Fibroblast of the conjunctiva (primary cell): ENCODE results near the gene UNK.
"Not testable (repeated sequence)": the region's sequence is repeated elsewhere in the genome, so short reads cannot be mapped to it uniquely, and the experiment has no call there.

Source experiments
- DNase-seq: peaks from one replicate; pipeline ENCODE4 v3.0.0-alpha.2; 2010; ENCODE audit warnings: low read depth

The UNK gene

DNA sequence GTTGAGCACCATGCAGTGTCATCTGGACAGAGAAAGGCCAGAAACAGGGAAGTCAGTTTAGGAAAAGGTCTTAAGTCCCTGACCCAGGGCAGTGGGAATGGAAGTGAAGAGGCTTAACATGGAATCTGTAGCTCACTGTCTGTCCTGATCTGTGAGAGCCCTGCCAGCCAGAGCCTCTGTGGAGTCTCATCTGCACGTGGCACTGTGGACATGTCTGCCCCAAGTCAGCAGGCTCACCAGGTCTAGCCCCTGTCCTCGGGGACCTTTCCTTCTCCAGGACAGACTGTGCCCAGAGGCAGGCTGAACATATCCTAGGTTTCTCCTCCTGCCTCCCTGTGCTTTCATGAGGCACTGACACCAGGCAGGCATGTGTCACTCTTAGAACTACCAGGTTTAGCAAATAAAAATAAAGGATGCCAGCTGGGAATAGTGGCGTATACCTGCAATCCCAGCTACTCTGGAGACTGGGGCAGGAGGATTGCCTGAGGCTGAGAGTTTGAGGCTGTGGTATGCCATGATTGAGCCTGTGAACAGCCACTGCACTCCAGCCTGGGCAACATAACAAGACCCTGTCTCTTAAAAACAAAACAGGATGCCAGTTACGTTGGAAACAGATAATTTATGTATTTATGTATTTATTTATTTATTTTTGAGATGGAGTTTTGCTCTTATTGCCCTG is 22.4 kb downstream of the UNK start:
- DNase-seq: no peak

DNA sequence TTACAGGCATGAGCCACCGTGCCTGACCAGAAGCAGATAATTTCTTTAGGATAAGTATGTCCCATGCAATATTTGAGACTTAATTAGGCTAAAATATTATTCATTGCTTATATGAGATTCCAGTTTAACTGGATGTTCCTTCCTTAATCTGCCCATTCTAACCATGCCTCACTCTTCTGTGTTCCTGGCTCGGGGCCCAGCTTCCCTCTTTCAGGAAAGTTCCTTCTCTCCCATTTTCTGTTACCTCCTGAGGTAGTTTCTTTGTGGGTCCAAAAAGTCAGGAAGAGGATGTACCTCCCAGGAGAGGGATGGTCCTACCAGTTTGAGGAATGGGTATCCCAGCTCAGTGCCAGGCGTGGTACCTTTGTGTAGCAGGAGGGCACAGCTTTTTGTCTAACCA is 23.3 kb downstream of the UNK start:
- DNase-seq: no peak

DNA sequence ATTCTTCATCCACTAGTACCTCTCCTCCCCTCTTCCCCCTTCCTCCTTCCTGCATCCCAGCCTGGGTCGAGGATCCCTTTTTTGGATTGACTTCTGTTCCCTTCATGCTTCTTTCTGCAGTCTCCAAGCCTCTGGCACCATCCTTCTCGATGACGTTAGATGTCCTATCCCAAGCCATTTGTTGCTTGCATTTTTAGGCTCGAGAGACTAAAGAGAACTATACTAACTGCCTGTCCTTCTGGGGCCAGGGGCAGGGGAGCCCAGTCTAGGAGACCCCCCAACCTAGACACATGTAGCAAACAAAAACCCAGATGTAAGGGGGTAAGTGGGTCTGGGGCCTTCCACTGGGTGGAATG is 23.9 kb downstream of the UNK start:
- no peak for DNase-seq

DNA sequence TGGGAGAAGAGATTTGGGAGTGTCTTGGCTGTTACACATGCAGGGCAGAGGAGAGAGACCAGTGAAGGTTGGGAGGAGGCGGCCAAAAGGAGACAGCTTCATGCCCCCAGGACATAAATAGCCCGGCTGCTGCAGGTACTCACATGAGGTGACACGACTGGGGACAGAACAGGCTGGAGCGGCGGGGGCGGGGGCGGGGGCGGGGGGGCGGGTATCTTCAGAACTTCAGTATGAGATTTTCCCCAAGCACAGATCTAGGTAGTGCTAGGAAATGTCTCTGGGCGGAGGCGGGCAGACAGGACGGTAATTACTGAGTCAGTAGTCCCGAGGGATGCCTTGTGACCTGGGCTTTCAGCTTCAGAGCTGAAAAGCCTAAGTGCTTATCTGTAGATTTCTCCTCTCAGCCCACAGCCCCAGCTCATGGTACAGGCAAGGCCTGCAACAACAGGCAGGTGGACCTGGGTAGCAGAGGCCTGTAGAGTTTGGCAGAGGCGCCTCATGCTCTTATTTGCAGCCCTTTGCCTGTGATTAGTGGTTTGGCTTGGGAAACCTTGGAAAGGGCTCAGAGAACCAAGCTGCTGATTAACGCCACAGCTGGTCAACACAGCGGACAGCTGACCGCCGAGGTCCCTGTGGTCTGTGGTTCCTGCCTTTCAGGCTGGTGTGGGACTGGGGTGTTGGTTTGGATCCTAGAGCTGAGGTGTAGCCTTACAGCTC is 24.5 kb downstream of the UNK start:
- no peak for DNase-seq

DNA sequence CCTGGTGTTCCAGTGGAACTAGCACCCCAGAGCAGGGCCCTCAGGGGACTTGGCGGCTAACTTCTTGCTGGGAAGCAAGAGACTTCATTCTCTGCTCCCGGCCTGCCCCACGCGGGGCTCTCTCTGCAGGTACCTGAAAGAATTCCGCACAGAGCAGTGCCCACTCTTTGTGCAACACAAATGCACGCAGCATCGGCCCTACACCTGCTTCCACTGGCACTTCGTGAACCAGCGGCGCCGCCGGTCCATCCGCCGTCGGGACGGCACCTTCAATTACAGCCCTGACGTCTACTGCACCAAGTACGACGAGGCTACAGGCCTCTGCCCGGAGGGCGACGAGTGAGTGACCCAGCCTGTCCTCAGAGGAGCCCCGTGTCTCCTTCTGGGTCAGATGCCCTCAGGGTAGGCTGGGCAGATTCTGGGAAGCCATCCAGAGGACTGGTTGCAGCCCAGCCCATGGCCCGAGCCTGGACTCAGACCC is 25.1 kb downstream of the UNK start:
- DNase-seq: no peak

DNA sequence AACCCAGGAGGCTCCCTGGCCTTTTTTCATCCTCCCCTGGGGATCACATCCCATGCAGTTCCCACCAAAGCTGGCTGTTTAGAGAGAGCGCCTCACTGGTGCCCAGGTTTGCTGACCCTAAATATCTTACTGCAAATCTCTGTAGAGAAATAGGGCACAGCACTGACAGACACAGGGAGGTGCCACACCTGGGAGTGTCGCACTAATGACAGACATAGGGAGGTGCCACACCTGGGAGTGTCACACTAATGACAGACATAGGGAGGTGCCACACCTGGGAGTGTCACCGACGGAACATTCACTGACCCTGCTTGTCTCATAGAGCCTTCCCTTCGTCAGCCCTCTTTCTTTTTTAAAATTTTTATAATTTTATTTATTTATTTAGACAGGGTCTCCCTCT is 25.6 kb downstream of the UNK start:
- DNase-seq: no peak

DNA sequence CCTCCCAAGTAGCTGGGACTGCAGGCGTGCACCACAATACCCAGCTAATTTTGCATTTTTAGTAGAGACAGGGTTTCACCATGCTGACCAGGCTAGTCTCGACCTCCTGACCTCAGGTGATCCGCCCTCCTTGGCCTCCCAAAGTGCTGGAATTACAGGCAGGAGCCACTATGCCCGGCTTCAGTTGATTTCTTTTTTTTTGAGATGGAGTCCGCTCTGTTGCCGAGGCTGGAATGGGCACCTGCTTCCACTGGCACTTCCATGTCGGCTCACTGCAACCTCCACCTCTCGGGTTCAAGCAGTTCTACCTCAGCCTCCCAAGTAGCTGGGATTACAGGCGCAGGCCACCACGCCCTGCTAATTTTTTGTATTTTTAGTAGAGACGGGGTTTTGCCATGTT is 26.1 kb downstream of the UNK start:
- not testable (repeated sequence) for DNase-seq

DNA sequence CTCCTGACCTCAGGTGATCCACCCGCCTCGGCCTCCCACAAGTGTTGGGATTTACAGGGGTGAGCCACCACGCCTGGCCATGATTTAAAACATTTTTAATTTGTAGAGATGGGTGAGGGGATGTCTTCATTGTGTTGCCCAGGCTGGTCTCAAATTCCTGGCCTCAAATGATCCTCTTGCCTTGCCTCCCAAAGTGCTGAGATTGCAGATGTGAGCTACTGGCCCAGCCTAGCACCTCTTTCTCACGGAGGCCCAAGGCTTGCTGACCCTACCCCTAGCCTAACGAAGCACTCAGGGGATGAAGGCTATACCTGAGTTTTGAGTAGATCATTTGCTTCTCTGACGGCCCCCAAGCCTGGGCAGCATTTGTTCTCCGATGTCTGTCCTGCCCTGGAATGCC is 26.6 kb downstream of the UNK start:
- DNase-seq: no peak

DNA sequence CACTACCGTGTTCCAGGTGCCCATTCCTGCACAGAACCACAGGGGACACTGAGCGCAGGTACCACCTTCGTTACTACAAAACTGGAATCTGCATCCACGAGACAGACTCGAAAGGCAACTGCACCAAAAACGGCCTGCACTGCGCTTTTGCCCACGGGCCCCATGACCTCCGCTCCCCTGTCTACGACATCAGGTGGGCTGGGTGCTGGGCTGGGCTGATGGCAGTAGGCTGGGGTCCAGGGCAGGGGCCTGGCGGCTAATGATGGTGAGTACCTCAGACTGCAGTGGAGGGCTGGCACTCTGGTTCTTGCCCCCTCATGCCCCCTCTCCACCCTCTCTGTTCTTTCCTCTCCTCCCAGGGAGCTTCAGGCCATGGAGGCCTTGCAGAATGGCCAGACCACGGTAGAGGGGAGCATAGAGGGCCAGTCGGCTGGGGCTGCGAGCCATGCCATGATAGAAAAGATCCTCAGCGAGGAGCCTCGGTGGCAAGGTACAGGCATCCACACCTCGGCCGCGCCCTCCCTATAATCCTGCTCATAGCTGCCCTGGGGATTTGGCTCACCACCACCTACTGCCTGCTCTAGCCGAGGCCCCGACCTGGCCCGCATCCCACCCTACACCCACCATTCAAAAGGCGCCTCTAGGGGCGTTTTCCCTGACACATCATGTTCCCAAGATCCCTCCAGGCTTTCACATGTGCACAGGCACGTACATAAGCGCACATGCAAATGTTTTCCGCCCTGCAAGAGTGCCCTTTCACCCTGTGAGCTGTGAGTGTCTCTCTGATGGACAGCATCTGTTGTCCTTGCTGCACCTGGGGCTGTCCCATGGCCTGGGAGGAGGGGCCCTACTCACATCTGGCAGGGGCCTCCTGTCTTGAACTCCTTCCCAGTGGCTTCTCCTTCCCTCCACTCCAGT is 27.7 kb downstream of the UNK start:
- no peak for DNase-seq

DNA sequence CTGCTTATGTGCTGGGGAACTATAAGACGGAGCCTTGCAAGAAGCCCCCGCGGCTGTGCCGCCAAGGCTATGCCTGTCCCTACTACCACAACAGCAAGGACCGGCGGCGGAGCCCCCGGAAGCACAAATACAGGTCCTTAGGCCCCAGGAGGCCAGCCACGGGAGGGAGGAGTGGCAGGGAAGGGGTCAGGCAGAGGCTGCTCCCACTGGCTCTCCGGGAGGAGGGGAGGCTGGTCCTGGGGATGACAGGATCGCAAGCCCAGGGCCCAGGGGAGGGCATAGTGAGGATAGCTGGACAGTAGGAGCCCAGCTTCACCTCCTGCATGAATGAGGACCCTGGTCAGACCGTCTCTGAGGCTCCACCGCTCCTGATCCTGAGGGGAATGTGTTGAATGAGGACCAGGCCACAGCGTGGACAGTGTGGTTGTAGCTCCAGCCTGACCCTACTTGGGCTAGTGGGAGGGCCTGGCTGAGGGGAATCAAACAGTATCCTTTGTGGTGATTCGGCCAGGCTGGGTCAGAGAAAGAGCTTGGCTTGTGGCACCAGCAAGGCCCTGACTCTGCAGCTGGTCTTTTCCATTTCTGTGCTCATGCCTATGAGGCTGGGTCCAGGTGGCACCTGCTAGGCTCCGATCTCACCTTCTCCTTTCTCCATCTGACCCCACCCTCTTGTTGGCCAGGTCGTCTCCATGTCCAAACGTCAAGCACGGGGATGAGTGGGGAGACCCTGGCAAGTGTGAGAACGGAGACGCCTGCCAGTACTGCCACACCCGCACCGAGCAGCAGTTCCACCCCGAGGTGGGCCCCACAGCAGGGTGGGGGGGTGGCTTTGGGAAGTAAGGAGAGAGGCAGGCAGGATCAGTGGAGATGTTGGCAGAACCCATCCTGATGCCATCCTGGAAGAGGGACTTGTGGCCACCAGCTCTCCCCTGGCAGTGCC is 28.7 kb downstream of the UNK start:
- no peak for DNase-seq

DNA sequence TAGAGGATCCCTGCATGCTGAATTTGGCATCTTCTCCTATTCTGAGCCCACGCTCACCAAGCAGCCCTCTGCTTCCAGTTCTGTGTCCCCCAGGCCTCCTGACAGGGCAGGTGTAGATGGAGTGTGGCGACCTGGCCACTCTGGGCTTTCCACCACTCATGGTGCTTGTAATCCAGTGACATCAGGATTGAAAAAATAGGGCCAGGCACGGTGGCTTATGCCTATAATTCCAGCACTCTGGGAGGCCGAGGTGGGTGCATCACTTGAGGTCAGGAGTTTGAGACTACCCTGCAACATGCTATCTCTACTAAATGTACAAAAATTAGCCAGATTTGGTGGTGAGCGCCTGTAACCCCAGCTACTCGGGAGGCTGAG is 29.4 kb downstream of the UNK start:
- DNase-seq: no peak

DNA sequence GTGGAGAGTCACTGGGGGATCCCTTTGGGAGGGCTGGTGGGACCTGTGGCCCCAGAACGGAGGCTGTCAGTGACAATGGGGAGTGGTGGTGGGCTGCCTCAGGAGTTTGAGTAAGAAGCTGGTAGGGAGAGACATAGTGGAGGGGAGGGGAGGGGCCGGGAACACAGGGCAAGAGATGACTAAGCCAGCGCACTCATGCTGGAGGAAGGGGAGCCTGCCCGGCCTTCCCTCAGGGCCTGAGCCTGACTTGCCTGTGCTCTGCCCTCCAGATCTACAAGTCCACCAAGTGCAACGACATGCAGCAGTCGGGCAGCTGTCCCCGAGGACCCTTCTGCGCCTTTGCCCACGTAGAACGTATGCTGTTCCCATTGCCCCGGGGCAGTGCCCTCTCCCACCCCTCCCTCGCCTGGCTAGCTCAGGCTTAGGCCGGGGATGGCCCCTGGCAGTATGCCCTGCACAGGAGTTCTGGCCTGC is 30.3 kb downstream of the UNK start:
- DNase-seq: peak; percentile 31

DNA sequence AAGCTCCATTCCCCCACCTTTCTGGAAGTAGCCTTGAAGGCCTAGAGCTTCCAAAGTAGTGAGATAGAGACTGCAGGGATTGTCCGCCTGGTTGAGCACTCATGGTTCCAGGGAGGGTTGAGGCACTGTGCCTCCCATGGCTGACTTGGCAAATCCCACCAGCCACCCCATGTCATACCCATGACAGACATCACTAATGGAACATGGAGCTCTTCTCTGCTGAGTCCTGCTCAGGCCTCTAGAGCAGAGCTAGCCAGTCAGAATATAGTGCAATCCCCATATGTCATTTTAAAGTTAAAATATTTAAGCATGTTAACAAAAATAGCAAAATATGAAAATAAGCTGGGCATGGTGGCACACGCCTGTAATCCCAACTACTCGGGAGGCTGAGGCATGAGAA is 30.8 kb downstream of the UNK start:
- DNase-seq: no peak

DNA sequence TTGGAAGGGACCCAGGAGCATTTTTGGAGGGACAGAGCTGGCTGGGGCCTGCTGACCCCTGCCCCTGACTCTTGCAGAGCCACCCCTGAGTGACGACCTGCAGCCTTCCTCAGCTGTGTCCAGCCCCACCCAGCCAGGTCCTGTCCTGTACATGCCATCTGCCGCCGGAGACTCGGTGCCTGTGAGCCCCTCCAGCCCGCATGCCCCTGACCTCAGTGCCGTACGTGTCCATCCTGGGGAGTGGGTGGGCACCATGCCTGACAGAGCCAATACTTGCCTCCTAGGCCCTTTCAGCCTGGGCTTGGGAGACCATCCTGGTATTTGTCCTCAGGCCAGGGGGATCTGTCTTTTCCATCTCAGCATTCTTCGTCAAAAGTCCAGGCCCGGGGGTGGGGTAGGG is 32.1 kb downstream of the UNK start:
- no peak for DNase-seq

DNA sequence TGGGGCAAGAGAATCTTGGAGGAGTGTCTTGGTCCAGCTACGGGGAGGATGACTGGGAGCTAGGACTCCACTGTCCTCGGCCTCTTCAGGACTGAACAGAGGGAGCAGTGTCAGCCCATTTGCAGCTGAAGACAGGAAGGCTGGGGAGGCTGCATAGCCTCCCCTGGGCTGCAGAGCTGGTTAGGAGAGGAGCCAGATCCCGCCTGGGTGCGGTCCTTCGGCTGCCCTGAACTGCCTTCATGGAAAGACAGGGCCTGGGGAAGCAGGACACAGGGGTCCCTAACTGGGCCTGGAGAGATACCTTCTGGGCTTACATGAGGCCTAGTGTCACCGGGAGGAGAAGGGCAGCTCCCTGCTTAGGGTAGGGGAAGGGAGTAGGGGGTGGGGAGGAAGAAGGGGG is 33.0 kb downstream of the UNK start:
- no peak for DNase-seq

DNA sequence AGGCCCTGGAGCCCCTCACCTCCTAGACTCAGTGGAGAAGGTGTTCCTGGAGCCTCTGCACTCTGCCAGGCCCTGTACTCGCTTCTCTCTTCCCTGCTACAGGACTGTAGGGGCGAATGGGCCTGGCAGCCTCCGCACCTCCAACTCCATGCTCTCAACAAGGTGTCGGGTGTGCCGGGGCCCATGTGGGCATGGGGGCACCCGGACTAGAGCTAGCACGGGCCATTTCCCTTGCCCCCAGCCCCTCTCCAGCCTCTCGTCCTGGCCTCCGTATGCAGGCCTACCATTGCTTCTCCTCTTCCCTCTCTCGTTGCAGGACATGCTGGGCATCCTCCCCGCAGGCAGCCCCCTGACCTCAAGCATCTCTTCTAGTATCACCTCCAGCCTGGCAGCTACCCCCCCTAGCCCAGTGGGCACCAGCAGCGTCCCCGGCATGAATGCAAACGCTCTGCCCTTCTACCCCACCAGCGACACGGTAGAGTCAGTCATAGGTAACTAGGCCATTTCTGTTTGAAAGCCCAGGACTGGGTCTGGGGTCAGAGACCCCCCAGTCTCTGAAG is 33.8 kb downstream of the UNK start:
- no peak for DNase-seq

DNA sequence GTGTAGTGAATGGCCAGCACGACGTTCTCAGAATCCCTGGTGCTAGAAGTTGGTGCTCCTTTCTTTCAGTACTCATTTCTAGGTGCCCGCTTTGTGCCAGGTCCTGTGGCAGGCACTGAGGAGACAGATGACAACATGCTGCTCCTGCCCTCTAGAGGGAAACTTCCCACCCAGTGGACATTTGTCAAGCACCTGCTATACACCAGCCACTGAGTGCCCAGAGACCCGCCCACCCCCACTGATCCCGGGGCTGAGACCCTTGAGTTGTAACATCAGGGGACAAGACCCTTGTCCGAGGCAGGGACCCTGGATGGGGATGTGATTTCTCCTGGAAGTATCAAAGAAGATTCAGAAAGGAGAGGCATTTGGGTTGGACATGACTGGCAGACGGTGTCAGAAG is 34.5 kb downstream of the UNK start:
- no peak for DNase-seq

DNA sequence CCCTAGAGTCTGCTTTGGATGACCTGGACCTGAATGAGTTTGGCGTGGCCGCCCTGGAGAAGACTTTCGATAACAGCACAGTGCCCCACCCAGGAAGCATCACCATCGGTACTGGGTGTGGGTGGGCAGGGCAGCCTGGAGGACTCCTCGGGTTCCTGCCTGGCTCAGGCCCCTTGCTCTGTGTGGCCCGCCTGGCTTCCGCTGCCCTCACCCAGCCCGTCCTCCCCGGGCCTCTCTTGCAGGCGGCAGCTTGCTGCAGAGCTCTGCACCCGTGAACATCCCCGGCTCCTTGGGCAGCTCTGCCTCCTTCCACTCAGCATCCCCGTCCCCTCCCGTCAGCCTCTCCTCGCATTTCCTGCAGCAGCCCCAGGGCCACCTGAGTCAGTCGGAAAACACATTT is 35.1 kb downstream of the UNK start:
- DNase-seq: no peak

DNA sequence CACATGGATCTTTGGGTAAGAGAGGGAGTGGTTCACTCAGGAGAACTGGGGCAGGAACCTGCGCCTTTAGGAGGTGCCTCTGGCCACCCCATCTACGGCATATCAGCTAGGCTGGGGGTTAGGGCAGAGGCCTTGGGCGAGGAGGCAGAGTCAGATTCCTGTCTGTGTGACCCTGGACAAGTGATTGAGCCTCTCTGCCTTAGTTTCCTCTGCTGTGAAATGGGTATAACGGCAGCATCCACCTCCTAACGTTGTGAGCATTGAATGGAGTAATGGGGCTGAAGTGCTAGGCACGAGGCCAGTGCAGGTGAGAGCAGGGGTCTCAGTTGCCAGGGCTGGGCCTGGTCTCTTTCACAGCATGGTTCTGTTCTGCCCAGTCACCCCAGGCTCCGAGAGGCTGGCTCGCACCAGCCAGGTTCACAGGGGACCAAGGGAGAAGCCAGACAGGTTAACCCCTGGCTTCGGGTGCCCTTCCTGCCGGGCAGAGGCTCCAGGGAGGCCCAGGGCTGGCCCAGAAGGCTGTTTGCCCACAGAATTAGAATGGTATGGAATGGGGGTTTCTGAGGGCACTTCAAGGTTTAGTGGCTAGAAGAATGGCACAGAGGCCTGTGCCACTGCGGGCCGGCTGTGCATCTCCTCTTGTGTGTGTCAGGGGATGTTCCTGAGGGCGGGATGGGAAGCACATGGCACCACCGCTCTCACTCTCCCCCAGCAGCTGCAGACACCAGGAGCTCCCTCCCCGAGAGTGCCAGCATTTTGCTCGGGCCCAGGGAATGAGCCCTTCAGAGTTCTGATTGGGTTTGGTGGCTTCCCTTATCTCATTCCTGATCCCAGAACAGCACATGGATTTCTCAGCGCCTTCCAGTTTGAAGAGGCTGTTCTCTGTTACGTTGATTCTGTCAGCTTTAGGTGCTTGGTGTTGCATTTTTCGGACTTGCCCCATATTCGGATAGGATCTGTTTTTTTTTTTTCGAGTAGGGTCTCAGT is 35.8 kb downstream of the UNK start:
- DNase-seq: no peak

DNA sequence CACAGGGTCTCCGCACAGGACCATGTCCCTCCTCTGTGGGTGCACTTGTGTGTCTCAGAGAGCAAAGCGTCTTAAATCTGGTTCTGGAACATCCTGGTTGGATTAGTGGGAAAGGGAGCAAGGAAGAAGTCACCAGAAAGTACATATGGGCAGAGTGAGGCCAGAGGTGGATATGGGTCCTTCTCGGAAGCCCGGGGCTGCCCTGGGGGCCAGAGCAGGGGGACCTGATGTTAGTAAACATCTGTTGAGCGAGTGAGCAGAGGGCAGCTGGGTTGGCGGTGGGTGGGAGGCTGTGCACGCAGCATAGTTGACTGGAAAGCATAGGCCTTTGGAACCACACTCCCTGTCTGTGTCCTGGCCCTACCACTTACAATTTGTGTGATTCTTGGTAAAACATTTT is 36.9 kb downstream of the UNK start:
- no peak for DNase-seq
